Mucosa of rectum (tissue), 2 donors: Measurements from ENCODE around the gene BCL11A.
A peak's percentile ranks its signal among the peaks of the same experiment; 100 is the strongest.

ENCODE experiments used
- H3K27ac ChIP-seq, 2 donors: one replicate each; pipeline ENCODE4 v1.7.0; 2013; ENCODE audit warnings: inconsistent platforms in 2 of 2, low read depth in 2 of 2, low read length in 2 of 2
- H3K27me3 ChIP-seq, 2 donors: one replicate each; pipeline ENCODE4 v1.7.0; 2013; ENCODE audit warnings: low read length in 2 of 2; ENCODE audit not compliant: control insufficient read depth in 2 of 2, insufficient read depth in 2 of 2
- H3K36me3 ChIP-seq, 2 donors: one replicate each; pipeline ENCODE4 v1.7.0; 2013; ENCODE audit warnings: low read length in 2 of 2; ENCODE audit not compliant: control insufficient read depth in 2 of 2, insufficient read depth in 2 of 2
- H3K4me1 ChIP-seq, 2 donors: one replicate each; pipeline ENCODE4 v1.7.0; 2013; ENCODE audit warnings: low read length in 2 of 2, mild to moderate bottlenecking in 1 of 2; ENCODE audit not compliant: control insufficient read depth in 2 of 2, insufficient read depth in 2 of 2
- H3K4me3 ChIP-seq, 2 donors: one replicate each; pipeline ENCODE4 v1.7.0; 2013; ENCODE audit warnings: low read length in 2 of 2
- H3K9ac ChIP-seq, 2 donors: one replicate each; pipeline ENCODE4 v1.7.0; 2013; ENCODE audit warnings: low read length in 2 of 2, low read depth in 1 of 2, mild to moderate bottlenecking in 1 of 2
- H3K9me3 ChIP-seq, 2 donors: one replicate each; pipeline ENCODE4 v1.7.0; 2013; ENCODE audit warnings: low read length in 2 of 2; ENCODE audit not compliant: control insufficient read depth in 2 of 2
- donor health status: healthy.
- donor health status: Normal muscosa, but diverticular disease.

Gene BCL11A

GRCh38 chr2:60481257-60481656, 72.2 kb downstream of the BCL11A start:
- Histone ChIP-seq H3K27me3 (no peaks in the 10 kb centered on the region), H3K9me3 (no peaks in the 10 kb centered on the region), H3K36me3 (no peaks in the 10 kb centered on the region), H3K4me1 (peaks cover 33 to 39% of the 10 kb centered on the region in 2 donors), H3K27ac (peak overlapping the region; percentile 41 to 69), H3K4me3 (no peak overlapping the region), H3K9ac (peak overlapping the region in 1 of 2 donors; percentile 15)

- H3K27me3 ChIP-seq, result no peaks in the 10 kb centered on the region
- no peaks in the 10 kb centered on the region for H3K36me3 ChIP-seq
- H3K4me1 ChIP-seq, result peaks cover 30 to 46% of the 10 kb centered on the region in 2 donors
- peak overlapping the region; percentile 62 to 69 for H3K27ac ChIP-seq
- H3K9ac ChIP-seq, result no peak overlapping the region
- H3K9me3 ChIP-seq, result no peaks in the 10 kb centered on the region
- H3K4me3 ChIP-seq, result peak overlapping the region in 1 of 2 donors; percentile 51
Measured at GRCh38 chr2:60480089-60480773, 73.2 kb downstream of the BCL11A start.

GRCh38 chr2:60479226-60480088, 74.0 kb downstream of the BCL11A start:
- Histone ChIP-seq H3K9me3 (no peaks in the 10 kb centered on the region), H3K36me3 (no peaks in the 10 kb centered on the region), H3K4me1 (peaks cover 30 to 46% of the 10 kb centered on the region in 2 donors), H3K4me3 (no peak overlapping the region), H3K27me3 (no peaks in the 10 kb centered on the region), H3K27ac (peak overlapping the region; percentile 62 to 69), H3K9ac (peak overlapping the region in 1 of 2 donors; percentile 27)

- Histone ChIP-seq H3K27ac (no peak overlapping the region), H3K9ac (no peak overlapping the region), H3K27me3 (no peaks in the 10 kb centered on the region), H3K36me3 (no peaks in the 10 kb centered on the region), H3K9me3 (no peaks in the 10 kb centered on the region), H3K4me1 (peaks cover 30 to 44% of the 10 kb centered on the region in 2 donors), H3K4me3 (no peak overlapping the region)
Measured at GRCh38 chr2:60478660-60479059, 74.8 kb downstream of the BCL11A start.

- H3K4me1 ChIP-seq, result peaks cover 22 to 34% of the 10 kb centered on the region in 2 donors
- H3K36me3 ChIP-seq, result no peaks in the 10 kb centered on the region
- H3K9me3 ChIP-seq, result no peaks in the 10 kb centered on the region
- no peak overlapping the region for H3K4me3 ChIP-seq
- no peaks in the 10 kb centered on the region for H3K27me3 ChIP-seq
- no peak overlapping the region for H3K9ac ChIP-seq
- no peak overlapping the region for H3K27ac ChIP-seq
Measured at GRCh38 chr2:60476206-60476954, 77.1 kb downstream of the BCL11A start.

- H3K9ac ChIP-seq, result no peak overlapping the region
- no peaks in the 10 kb centered on the region for H3K27me3 ChIP-seq
- H3K4me3 ChIP-seq, result no peak overlapping the region
- no peak overlapping the region for H3K27ac ChIP-seq
- no peaks in the 10 kb centered on the region for H3K36me3 ChIP-seq
- H3K9me3 ChIP-seq, result no peaks in the 10 kb centered on the region
- H3K4me1 ChIP-seq, result peaks cover 13 to 23% of the 10 kb centered on the region in 2 donors
Measured at GRCh38 chr2:60475123-60475830, 78.2 kb downstream of the BCL11A start.

GRCh38 chr2:60474301-60474700, 79.2 kb downstream of the BCL11A start:
- H3K36me3 ChIP-seq, result no peaks in the 10 kb centered on the region
- no peak overlapping the region for H3K9ac ChIP-seq
- no peak overlapping the region for H3K27ac ChIP-seq
- H3K27me3 ChIP-seq, result no peaks in the 10 kb centered on the region
- no peaks in the 10 kb centered on the region for H3K9me3 ChIP-seq
- H3K4me1 ChIP-seq, result peaks cover 8 to 14% of the 10 kb centered on the region in 2 donors
- H3K4me3 ChIP-seq, result no peak overlapping the region

- no peak overlapping the region for H3K9ac ChIP-seq
- H3K27me3 ChIP-seq, result no peaks in the 10 kb centered on the region
- no peak overlapping the region for H3K4me3 ChIP-seq
- no peaks in the 10 kb centered on the region for H3K36me3 ChIP-seq
- H3K27ac ChIP-seq, result no peak overlapping the region
- H3K4me1 ChIP-seq, result peaks cover 3 to 10% of the 10 kb centered on the region in 2 donors
- H3K9me3 ChIP-seq, result no peaks in the 10 kb centered on the region
Measured at GRCh38 chr2:60473546-60473945, 79.9 kb downstream of the BCL11A start.

- Histone ChIP-seq H3K4me3 (no peak overlapping the region), H3K9me3 (no peaks in the 10 kb centered on the region), H3K36me3 (peaks cover 0 to 3% of the 10 kb centered on the region in 2 donors), H3K27ac (no peak overlapping the region), H3K4me1 (peaks cover 3 to 10% of the 10 kb centered on the region in 2 donors), H3K27me3 (no peaks in the 10 kb centered on the region), H3K9ac (no peak overlapping the region)
Measured at GRCh38 chr2:60472663-60473289, 80.7 kb downstream of the BCL11A start.
